Neural progenitor cell (in vitro differentiated cells): ENCODE data around the gene C8A.

ENCODE experiments used
- CTCF ChIP-seq: fragments of 200-600 bp; sonication (generic); IDR thresholded peaks from 2 replicates; pipeline ENCODE4 v1.5.1; 2017; ENCODE audit warnings: antibody characterized with exemption, mild to moderate bottlenecking
- EZH2 ChIP-seq: fragments of 200-600 bp; sonication (generic); IDR thresholded peaks from 2 replicates; pipeline ENCODE4 v1.6.1; 2017; ENCODE audit warnings: antibody characterized with exemption, mild to moderate bottlenecking, moderate library complexity

GRCh38 chr1:56967355-56967754 lies 112.8 kb downstream of the C8A start:
- TF ChIP-seq EZH2 (no peak), CTCF (no peak)
